NOMO-1 treated with DMSO at 0.1 percent for 48 hours (cell line): Measurements from ENCODE around the gene ME1.
A peak's percentile ranks its signal among the peaks of the same experiment; 100 is the strongest.
"Not testable (repeated sequence)": the region's sequence is repeated elsewhere in the genome, so short reads cannot be mapped to it uniquely, and the experiment has no call there.

Experiments
- DNase-seq: peaks from one replicate; lab custom pipeline; 2025; ENCODE audit not compliant: unreplicated experiment; lab: John Stamatoyannopoulos, UW

Gene ME1

GRCh38 chr6:83359638-83360037 lies 71.2 kb downstream of the ME1 start:
- no peak for DNase-seq

GRCh38 chr6:83354747-83355146 lies 76.1 kb downstream of the ME1 start:
- no peak for DNase-seq

- no peak for DNase-seq
Observed at GRCh38 chr6:83352424-83353061, 78.3 kb downstream of the ME1 start.

- DNase-seq = no peak
Observed at GRCh38 chr6:83343121-83343520, 87.7 kb downstream of the ME1 start.

GRCh38 chr6:83341765-83342164 lies 89.1 kb downstream of the ME1 start:
- no peak for DNase-seq

GRCh38 chr6:83333916-83334315 lies 96.9 kb downstream of the ME1 start:
- not testable (repeated sequence) for DNase-seq

- no peak for DNase-seq
Observed at GRCh38 chr6:83333500-83333899, 97.4 kb downstream of the ME1 start.

- DNase-seq = no peak
Observed at GRCh38 chr6:83314693-83315092, 116.2 kb downstream of the ME1 start.

- peak; percentile 19 for DNase-seq
Observed at GRCh38 chr6:83313882-83314281, 117.0 kb downstream of the ME1 start.

- no peak for DNase-seq
Observed at GRCh38 chr6:83311231-83311630, 119.6 kb downstream of the ME1 start.

GRCh38 chr6:83310046-83310445 lies 120.8 kb downstream of the ME1 start:
- no peak for DNase-seq

GRCh38 chr6:83309344-83309743 lies 121.5 kb downstream of the ME1 start:
- no peak for DNase-seq

GRCh38 chr6:83308833-83309232 lies 122.0 kb downstream of the ME1 start:
- no peak for DNase-seq

- DNase-seq = no peak
Observed at GRCh38 chr6:83307849-83308248, 123.0 kb downstream of the ME1 start.

GRCh38 chr6:83303426-83303825 lies 127.4 kb downstream of the ME1 start:
- DNase-seq = no peak

- DNase-seq = peak; percentile 22
Observed at GRCh38 chr6:83294676-83295075, 136.2 kb downstream of the ME1 start.

GRCh38 chr6:83292900-83293843 lies 137.7 kb downstream of the ME1 start:
- DNase-seq = no peak

- not testable (repeated sequence) for DNase-seq
Observed at GRCh38 chr6:83287298-83287697, 143.6 kb downstream of the ME1 start.

GRCh38 chr6:83285917-83286316 lies 144.9 kb downstream of the ME1 start:
- DNase-seq = no peak

- DNase-seq = no peak
Observed at GRCh38 chr6:83273596-83273995, 157.3 kb downstream of the ME1 start.

GRCh38 chr6:83270971-83271719 lies 159.7 kb downstream of the ME1 start:
- DNase-seq = no peak

GRCh38 chr6:83265384-83265783 lies 165.5 kb downstream of the ME1 start:
- no peak for DNase-seq
